ENCODE data around the gene SPTBN4.
"Not testable (repeated sequence)": the region's sequence is repeated elsewhere in the genome, so short reads cannot be mapped to it uniquely, and the experiment has no call there.

Gene SPTBN4

GRCh38 chr19:40441719-40442253 lies 25.0 kb upstream of the SPTBN4 start:
- DNase-seq (ENCODE audit: low spot score): no peak

- DNase-seq (ENCODE audit: low spot score): no peak
Measured at GRCh38 chr19:40442328-40443130, 24.3 kb upstream of the SPTBN4 start.

- DNase-seq (ENCODE audit: low spot score): peak; percentile 99
Measured at GRCh38 chr19:40443131-40443999, 23.4 kb upstream of the SPTBN4 start.

GRCh38 chr19:40444000-40444824 lies 22.6 kb upstream of the SPTBN4 start, which contains the start of gene SERTAD3:
TSS of gene SERTAD3 (minus strand) at chr19:40444335. CDS start at chr19:40442080, 2,255 bp downstream.
- DNase-seq (ENCODE audit: low spot score): peak; percentile 96

- DNase-seq (ENCODE audit: low spot score): no peak
Measured at GRCh38 chr19:40444825-40445312, 21.9 kb upstream of the SPTBN4 start.

GRCh38 chr19:40445780-40446262 lies 21.0 kb upstream of the SPTBN4 start:
- no peak for DNase-seq (ENCODE audit: low spot score)

- DNase-seq (ENCODE audit: low spot score): no peak
Measured at GRCh38 chr19:40446263-40446784, 20.5 kb upstream of the SPTBN4 start.

- no peak for DNase-seq (ENCODE audit: low spot score)
Measured at GRCh38 chr19:40449506-40449905, 17.3 kb upstream of the SPTBN4 start.

GRCh38 chr19:40450664-40451063 lies 16.1 kb upstream of the SPTBN4 start:
- no peak for DNase-seq (ENCODE audit: low spot score)

- DNase-seq (ENCODE audit: low spot score): no peak
Measured at GRCh38 chr19:40452016-40452415, 14.8 kb upstream of the SPTBN4 start.

- DNase-seq (ENCODE audit: low spot score): no peak
Measured at GRCh38 chr19:40453151-40453735, 13.6 kb upstream of the SPTBN4 start.

GRCh38 chr19:40453943-40454342 lies 12.9 kb upstream of the SPTBN4 start:
- not testable (repeated sequence) for DNase-seq (ENCODE audit: low spot score)

- DNase-seq (ENCODE audit: low spot score): no peak
Measured at GRCh38 chr19:40457048-40457447, 9.8 kb upstream of the SPTBN4 start.

GRCh38 chr19:40457953-40458596 lies 8.7 kb upstream of the SPTBN4 start:
- DNase-seq (ENCODE audit: low spot score): no peak

GRCh38 chr19:40458597-40458974 lies 8.2 kb upstream of the SPTBN4 start:
- no peak for DNase-seq (ENCODE audit: low spot score)

- DNase-seq (ENCODE audit: low spot score): no peak
Measured at GRCh38 chr19:40460185-40460584, 6.6 kb upstream of the SPTBN4 start.

GRCh38 chr19:40461669-40462221 lies 5.1 kb upstream of the SPTBN4 start:
- DNase-seq (ENCODE audit: low spot score): no peak

GRCh38 chr19:40463587-40464037 lies 3.2 kb upstream of the SPTBN4 start:
- not testable (repeated sequence) for DNase-seq (ENCODE audit: low spot score)

- DNase-seq (ENCODE audit: low spot score): peak; percentile 85
Measured at GRCh38 chr19:40464059-40465024, 2.5 kb upstream of the SPTBN4 start.
